ENCODE measurements around the gene GCNT3. TPM values are rescaled to one million over a fixed set of nuclear protein-coding genes. Genes with fewer than 3 reads are reported as not detected.

The GCNT3 gene
- total RNA-seq, 2 donors from 2014 or later, result 0.48 to 1.3 TPM

- Mint-ChIP-seq H3K36me3 (ENCODE audit: low read depth) (no peaks in the 10 kb centered on the region), H3K4me1 (peaks cover 5% of the 10 kb centered on the region), H3K4me3 (no peak overlapping the region), H3K27me3 (ENCODE audit: insufficient read depth) (no peaks in the 10 kb centered on the region), H3K27ac (no peak overlapping the region), H3K9me3 (no peaks in the 10 kb centered on the region)
- no peaks in the 10 kb centered on the region for H3K4me1 ChIP-seq (ENCODE audit: control insufficient read depth, insufficient read depth, low read length)
- no peaks in the 10 kb centered on the region for H3K36me3 ChIP-seq (ENCODE audit: control insufficient read depth, insufficient read depth, low read length)
- peaks cover 3% of the 10 kb centered on the region for H3K9me3 ChIP-seq (ENCODE audit: control insufficient read depth, low read length)
- TF ChIP-seq CTCF (conservative IDR thresholded peaks at IDR 0.05), result no peak
- no peak for DNase-seq
- H3K4me3 ChIP-seq (ENCODE audit: low read length), result no peak overlapping the region
- 82 to 88% methylated on average over 3 of the region's 3 CpGs for WGBS, 2 experiments (ENCODE audit: insufficient coverage in 1 of 2, insufficient read length in 1 of 2)
- H3K27ac ChIP-seq (ENCODE audit: low read depth, low read length), result no peak overlapping the region
- H3K9ac ChIP-seq (ENCODE audit: extremely low read depth, low read length, poor library complexity, severe bottlenecking), result no peak overlapping the region
- H3K27me3 ChIP-seq (ENCODE audit: control insufficient read depth, insufficient read depth, low read length, poor library complexity, severe bottlenecking), result no peaks in the 10 kb centered on the region
Measured at GRCh38 chr15:59570315-59570714, 41.3 kb upstream of the GCNT3 start.

- Histone ChIP-seq H3K27ac (ENCODE audit: low read depth, low read length) (no peak overlapping the region), H3K4me3 (ENCODE audit: low read length) (no peak overlapping the region), H3K36me3 (ENCODE audit: control insufficient read depth, insufficient read depth, low read length) (no peaks in the 10 kb centered on the region), H3K4me1 (ENCODE audit: control insufficient read depth, insufficient read depth, low read length) (no peaks in the 10 kb centered on the region), H3K9ac (ENCODE audit: extremely low read depth, low read length, poor library complexity, severe bottlenecking) (no peak overlapping the region), H3K9me3 (ENCODE audit: control insufficient read depth, low read length) (no peaks in the 10 kb centered on the region), H3K27me3 (ENCODE audit: control insufficient read depth, insufficient read depth, low read length, poor library complexity, severe bottlenecking) (no peaks in the 10 kb centered on the region)
- no peaks in the 10 kb centered on the region for H3K9me3 Mint-ChIP-seq
- no peak overlapping the region for H3K4me3 Mint-ChIP-seq
- no peak overlapping the region for H3K27ac Mint-ChIP-seq
- no peaks in the 10 kb centered on the region for H3K27me3 Mint-ChIP-seq (ENCODE audit: insufficient read depth)
- no peak for TF ChIP-seq CTCF (conservative IDR thresholded peaks at IDR 0.05)
- 90 to 93% methylated on average over 3 to 6 of the region's 6 CpGs for WGBS, 2 experiments (ENCODE audit: insufficient coverage in 1 of 2, insufficient read length in 1 of 2)
- no peaks in the 10 kb centered on the region for H3K36me3 Mint-ChIP-seq (ENCODE audit: low read depth)
- H3K4me1 Mint-ChIP-seq, result peaks cover 5% of the 10 kb centered on the region
- no peak for DNase-seq
Measured at GRCh38 chr15:59571606-59572005, 40.0 kb upstream of the GCNT3 start.

- H3K27ac Mint-ChIP-seq, result no peak overlapping the region
- Histone ChIP-seq H3K4me1 (ENCODE audit: control insufficient read depth, insufficient read depth, low read length) (no peaks in the 10 kb centered on the region), H3K4me3 (ENCODE audit: low read length) (no peak overlapping the region), H3K27ac (ENCODE audit: low read depth, low read length) (no peak overlapping the region), H3K9me3 (ENCODE audit: control insufficient read depth, low read length) (no peaks in the 10 kb centered on the region), H3K27me3 (ENCODE audit: control insufficient read depth, insufficient read depth, low read length, poor library complexity, severe bottlenecking) (no peaks in the 10 kb centered on the region), H3K36me3 (ENCODE audit: control insufficient read depth, insufficient read depth, low read length) (no peaks in the 10 kb centered on the region), H3K9ac (ENCODE audit: extremely low read depth, low read length, poor library complexity, severe bottlenecking) (no peak overlapping the region)
- WGBS, 2 experiments (ENCODE audit: insufficient coverage in 1 of 2, insufficient read length in 1 of 2), result 87 to 100% methylated on average over 2 of the region's 3 CpGs
- no peaks in the 10 kb centered on the region for H3K36me3 Mint-ChIP-seq (ENCODE audit: low read depth)
- H3K4me3 Mint-ChIP-seq, result no peak overlapping the region
- H3K27me3 Mint-ChIP-seq (ENCODE audit: insufficient read depth), result peaks cover 2% of the 10 kb centered on the region
- DNase-seq, result no peak
- no peaks in the 10 kb centered on the region for H3K9me3 Mint-ChIP-seq
- no peaks in the 10 kb centered on the region for H3K4me1 Mint-ChIP-seq
- TF ChIP-seq CTCF (conservative IDR thresholded peaks at IDR 0.05), result no peak
Measured at GRCh38 chr15:59583088-59583487, 28.5 kb upstream of the GCNT3 start.

Data from endodermal cell (in vitro differentiated cells).